BJ (cell line): ENCODE measurements around the gene CHST12. TPM values are rescaled to one million over a fixed set of nuclear protein-coding genes. Genes with fewer than 3 reads are reported as not detected.

Experiments used
- CTCF ChIA-PET: fragments of 350-600 bp; formaldehyde crosslinking; extraction: SDS; loops from one replicate; lab custom pipeline; 2021; ENCODE audit warnings: antibody characterized with exemption, inconsistent platforms; lab: Yijun Ruan, JAX
- POLR2A ChIA-PET: fragments of 300-600 bp; sonication (Branson Sonifier 250); formaldehyde crosslinking; extraction: SDS; loops from one replicate; lab custom pipeline; 2021; ENCODE audit warnings: antibody characterized with exemption; lab: Charles Lee
- DNase-seq: peaks from one replicate; pipeline ENCODE4 v3.0.0-alpha.2; 2011; ENCODE audit warnings: low read depth
- H3K27me3 ChIP-seq: 2 replicates; pipeline ENCODE4 v1.6.0; 2011; ENCODE audit warnings: low read length; ENCODE audit not compliant: control insufficient read depth, insufficient read depth
- H3K36me3 ChIP-seq: 2 replicates; pipeline ENCODE4 v1.5.1; 2011; ENCODE audit warnings: low read length; ENCODE audit not compliant: control insufficient read depth, insufficient read depth
- H3K4me3 ChIP-seq: 2 replicates; pipeline ENCODE4 v1.5.1; 2011; ENCODE audit warnings: low read depth, mild to moderate bottlenecking, control low read depth, low read length
- CTCF ChIP-seq: IDR thresholded peaks from 2 replicates; pipeline ENCODE4 v1.5.1; 2011; ENCODE audit warnings: low read depth, mild to moderate bottlenecking, control low read depth, inconsistent platforms, low read length, moderate library complexity; ENCODE audit not compliant: insufficient read depth
- polyA plus RNA-seq: library from polyadenylated mRNA; depleted of rRNA; stranded (reverse); fragments of >200 nt; gene quantifications from 2 replicates; pipeline ENCODE4 v1.2.3, GENCODE V29; 2011

CHST12 gene
- polyA plus RNA-seq, 1 experiment, result 18.4 TPM

GRCh38 chr7:2437136-2437535, 33.7 kb downstream of the CHST12 start:
- no peaks in the 10 kb centered on the region for H3K27me3 ChIP-seq
- ChIA-PET POLR2A (interaction anchor here (0.7 kb wide), 1 partner anchor 12 kb away, joined by 3 read pairs; no protein-coding TSS in a partner anchor), CTCF (interaction anchor here (1.5 kb wide), 1 partner anchor 10 kb away, joined by 3 read pairs; no protein-coding TSS in a partner anchor)
- no peak for DNase-seq
- no peak overlapping the region for H3K4me3 ChIP-seq
- H3K36me3 ChIP-seq, result peaks cover 12% of the 10 kb centered on the region
- TF ChIP-seq CTCF, result no peak

GRCh38 chr7:2437537-2438148, 34.2 kb downstream of the CHST12 start:
- ChIA-PET CTCF (interaction anchor here (1.5 kb wide), 1 partner anchor 10 kb away, joined by 3 read pairs; no protein-coding TSS in a partner anchor), POLR2A (interaction anchor here (0.7 kb wide), 1 partner anchor 11 kb away, joined by 3 read pairs; no protein-coding TSS in a partner anchor)
- no peak for TF ChIP-seq CTCF
- DNase-seq, result no peak
- H3K36me3 ChIP-seq, result peaks cover 9% of the 10 kb centered on the region
- H3K27me3 ChIP-seq, result no peaks in the 10 kb centered on the region
- no peak overlapping the region for H3K4me3 ChIP-seq

- TF ChIP-seq CTCF, result no peak
- ChIA-PET CTCF (interaction anchor here (0.7 to 1.5 kb wide), 2 partner anchors 11 to 13 kb away, joined by 3 read pairs; no protein-coding TSS in a partner anchor), POLR2A (no interaction called here)
- no peak for DNase-seq
- no peaks in the 10 kb centered on the region for H3K27me3 ChIP-seq
- H3K36me3 ChIP-seq, result peaks cover 6% of the 10 kb centered on the region
- H3K4me3 ChIP-seq, result no peak overlapping the region
These were observed 34.8 kb downstream of the CHST12 start for GRCh38 chr7:2438186-2438585.

- no peak for TF ChIP-seq CTCF
- ChIA-PET POLR2A (no interaction called here), CTCF (interaction anchor here (0.7 kb wide), 1 partner anchor 14 kb away, joined by 3 read pairs; no protein-coding TSS in a partner anchor)
- Histone ChIP-seq H3K27me3 (no peaks in the 10 kb centered on the region), H3K36me3 (peaks cover 2% of the 10 kb centered on the region), H3K4me3 (no peak overlapping the region)
- DNase-seq, result no peak
These were observed 35.4 kb downstream of the CHST12 start for GRCh38 chr7:2438775-2439174.

- H3K27me3 ChIP-seq, result no peaks in the 10 kb centered on the region
- DNase-seq, result no peak
- POLR2A ChIA-PET, result no interaction called here
- no peaks in the 10 kb centered on the region; the same call in 1 of the 2 replicates for H3K36me3 ChIP-seq
- no peak overlapping the region for H3K4me3 ChIP-seq
- no peak for TF ChIP-seq CTCF
- CTCF ChIA-PET, result interaction anchor here (0.7 to 1.4 kb wide), 2 partner anchors 10 to 32 kb away, joined by 3 to 5 read pairs; no protein-coding TSS in a partner anchor
These were observed 37.3 kb downstream of the CHST12 start for GRCh38 chr7:2440608-2441245.
